ENCODE measurements around the gene ACAD11.
"Not testable (repeated sequence)": the region's sequence is repeated elsewhere in the genome, so short reads cannot be mapped to it uniquely, and the experiment has no call there.

GRCh38 chr3:132556036-132556386, 103.6 kb downstream of the ACAD11 start:
- not testable (repeated sequence) for TF ChIP-seq CTCF (IDR thresholded peaks at IDR 0.05); ZFX (IDR thresholded peaks at IDR 0.05; ENCODE audit: borderline replicate concordance)

All from 22Rv1 (cell line).